OCI-LY7 (cell line): Measurements from ENCODE around the gene BHLHE40.

Experiments used
- EZH2phosphoT487 ChIP-seq: fragments of 200-600 bp; sonication (generic); IDR thresholded peaks from 2 replicates; pipeline ENCODE4 v1.6.1; 2018; ENCODE audit warnings: low read depth, borderline replicate concordance, mild to moderate bottlenecking, mixed run types, antibody characterized with exemption, low read length, moderate library complexity, mixed read lengths
- TF ChIP-seq, protein P1 (sequence below): fragments of 200-600 bp; sonication (generic); conservative IDR thresholded peaks from 2 replicates; pipeline ENCODE4 v1.5.1; 2014; ENCODE audit warnings: mild to moderate bottlenecking, antibody characterized with exemption, low read length, moderate library complexity, mixed read lengths

DNA sequence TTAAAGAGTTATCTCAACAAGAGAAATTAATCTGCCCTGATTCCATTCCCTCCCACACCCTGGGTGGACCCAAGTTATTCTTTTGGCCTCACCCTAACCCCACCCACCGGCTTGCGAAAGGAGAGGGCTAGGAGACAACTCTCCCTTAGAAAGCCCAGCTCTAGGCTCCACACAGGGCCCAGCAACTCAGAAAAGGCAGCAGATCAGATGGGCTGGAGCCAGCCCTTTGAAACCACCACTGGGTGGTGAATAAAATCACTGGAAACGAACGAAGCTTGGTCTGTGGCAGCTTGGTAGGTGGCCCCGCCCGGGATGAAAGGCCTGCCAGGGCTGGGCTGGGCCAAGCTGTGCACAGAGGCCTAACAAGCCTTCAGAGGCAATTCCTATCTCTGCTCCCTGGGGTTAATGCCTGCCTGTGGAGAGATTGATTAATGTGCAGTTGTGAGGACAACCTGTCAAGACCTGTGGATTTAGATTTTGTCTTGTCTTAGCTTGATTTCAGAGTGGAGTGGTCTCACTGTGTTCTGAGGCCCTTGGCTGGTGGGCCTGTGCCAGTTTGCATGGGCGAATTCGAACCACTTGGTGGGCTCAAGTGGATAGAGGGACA, 38.8 kb downstream of the BHLHE40 start:
- TF ChIP-seq, protein P1, sequence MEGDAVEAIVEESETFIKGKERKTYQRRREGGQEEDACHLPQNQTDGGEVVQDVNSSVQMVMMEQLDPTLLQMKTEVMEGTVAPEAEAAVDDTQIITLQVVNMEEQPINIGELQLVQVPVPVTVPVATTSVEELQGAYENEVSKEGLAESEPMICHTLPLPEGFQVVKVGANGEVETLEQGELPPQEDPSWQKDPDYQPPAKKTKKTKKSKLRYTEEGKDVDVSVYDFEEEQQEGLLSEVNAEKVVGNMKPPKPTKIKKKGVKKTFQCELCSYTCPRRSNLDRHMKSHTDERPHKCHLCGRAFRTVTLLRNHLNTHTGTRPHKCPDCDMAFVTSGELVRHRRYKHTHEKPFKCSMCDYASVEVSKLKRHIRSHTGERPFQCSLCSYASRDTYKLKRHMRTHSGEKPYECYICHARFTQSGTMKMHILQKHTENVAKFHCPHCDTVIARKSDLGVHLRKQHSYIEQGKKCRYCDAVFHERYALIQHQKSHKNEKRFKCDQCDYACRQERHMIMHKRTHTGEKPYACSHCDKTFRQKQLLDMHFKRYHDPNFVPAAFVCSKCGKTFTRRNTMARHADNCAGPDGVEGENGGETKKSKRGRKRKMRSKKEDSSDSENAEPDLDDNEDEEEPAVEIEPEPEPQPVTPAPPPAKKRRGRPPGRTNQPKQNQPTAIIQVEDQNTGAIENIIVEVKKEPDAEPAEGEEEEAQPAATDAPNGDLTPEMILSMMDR, result no peak
- no peak for TF ChIP-seq EZH2phosphoT487
